ENCODE results near the gene RAP1A. TPM values are rescaled to one million over a fixed set of nuclear protein-coding genes. Genes with fewer than 3 reads are reported as not detected.
"Not testable (repeated sequence)": the region's sequence is repeated elsewhere in the genome, so short reads cannot be mapped to it uniquely, and the experiment has no call there.

RAP1A gene
- total RNA-seq, 2 experiments from 2014 or later: 182 to 214 TPM

DNA sequence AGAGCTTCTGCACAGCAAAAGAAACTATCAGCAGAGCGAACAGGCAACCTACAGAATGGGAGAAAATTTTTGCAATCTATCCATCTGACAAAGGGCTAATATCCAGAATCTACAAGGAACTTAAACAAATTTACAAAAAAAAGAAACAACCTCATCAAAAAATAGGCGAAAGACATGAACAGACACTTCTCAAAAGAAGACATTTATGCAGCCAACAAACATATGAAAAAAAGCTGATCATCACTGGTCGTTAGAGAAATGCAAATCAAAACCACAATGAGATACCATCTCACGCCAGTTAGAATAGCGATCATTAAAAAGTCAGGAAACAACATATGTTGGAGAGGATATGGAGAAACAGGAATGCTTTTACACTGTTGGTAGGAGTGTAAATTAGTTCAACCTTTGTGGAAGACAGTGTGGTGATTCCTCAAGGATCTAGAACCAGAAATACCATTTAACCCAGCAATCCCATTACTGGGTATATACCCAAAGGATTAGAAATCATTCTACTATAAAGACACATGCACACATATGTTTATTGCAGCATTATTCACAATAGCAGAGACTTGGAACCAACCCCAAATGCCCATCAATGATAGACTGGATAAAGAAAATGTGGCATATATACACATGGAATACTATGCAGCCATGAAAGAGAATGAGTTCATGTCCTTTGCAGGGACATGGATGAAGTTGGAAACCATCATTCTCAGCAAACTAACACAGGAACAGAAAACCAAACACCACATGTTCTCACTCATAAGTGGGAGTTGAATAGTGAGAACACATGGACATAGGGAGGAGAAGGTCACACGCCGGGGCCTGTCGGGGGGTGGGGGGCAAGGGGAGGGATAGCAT, 65.9 kb downstream of the RAP1A start:
- Mint-ChIP-seq H3K4me1 (peaks cover 42% of the 10 kb centered on the region), H3K9me3 (ENCODE audit: low read depth) (peaks cover 36% of the 10 kb centered on the region), H3K36me3 (ENCODE audit: low read depth) (peaks cover 62% of the 10 kb centered on the region)
- intact Hi-C loops (cut with DNase I, micrococcal nuclease); DNase-seq; H3K27me3 Mint-ChIP-seq; ATAC-seq; H3K4me3 Mint-ChIP-seq; H3K27ac Mint-ChIP-seq; POLR2A ChIA-PET; CTCF ChIA-PET: not testable (repeated sequence)

DNA sequence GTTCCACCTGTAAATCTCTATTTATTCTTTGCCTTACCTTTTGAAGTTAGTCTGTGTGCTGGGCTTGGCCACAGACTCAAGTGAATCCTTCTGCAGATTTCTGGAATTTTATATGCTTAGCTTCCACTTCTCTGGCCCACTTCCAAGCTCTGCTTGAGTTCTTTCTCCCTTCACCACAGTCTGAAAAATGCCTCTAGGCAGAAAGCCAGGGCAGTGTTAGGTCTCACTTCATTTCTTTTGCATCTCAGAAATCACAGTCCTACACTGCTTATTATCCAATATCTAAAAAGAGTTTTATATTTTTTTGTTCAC, 70.7 kb downstream of the RAP1A start:
- Mint-ChIP-seq H3K36me3 (ENCODE audit: low read depth) (peaks cover 48% of the 10 kb centered on the region), H3K27ac (peak overlapping the region; percentile 8), H3K9me3 (ENCODE audit: low read depth) (peaks cover 3% of the 10 kb centered on the region), H3K4me3 (no peak overlapping the region), H3K27me3 (no peaks in the 10 kb centered on the region), H3K4me1 (peaks cover 56% of the 10 kb centered on the region)
- DNase-seq (no peak), ATAC-seq (no peak)
- intact Hi-C loops (cut with DNase I, micrococcal nuclease): no loop called here
- CTCF ChIA-PET: interaction anchor here (0.6 to 1.0 kb wide), 3 partner anchors 10 to 213 kb away, joined by 3 to 5 read pairs (median 3); no protein-coding TSS in a partner anchor
- POLR2A ChIA-PET: interaction anchor here (0.8 kb wide), 1 partner anchor 13 kb away, joined by 3 read pairs; no protein-coding TSS in a partner anchor

DNA sequence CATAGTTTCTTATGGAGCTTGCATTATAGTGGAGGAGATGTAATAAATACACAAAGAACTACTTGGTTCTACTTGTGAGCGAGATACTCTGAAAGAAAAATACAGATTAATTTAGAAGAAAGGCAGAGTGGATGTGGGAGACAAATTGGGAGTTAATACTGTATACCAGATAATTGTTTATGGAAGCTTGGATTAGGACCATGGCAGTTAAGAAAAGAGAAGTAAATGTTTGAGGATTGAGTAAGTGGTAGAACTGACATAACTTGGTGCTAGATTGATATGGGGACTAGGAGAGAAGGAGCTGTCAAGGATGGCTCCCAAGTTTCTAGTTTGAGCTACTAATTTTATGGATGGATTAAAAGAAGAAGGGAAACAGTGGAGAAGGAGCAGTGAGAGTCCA, 72.3 kb downstream of the RAP1A start:
- POLR2A ChIA-PET: no interaction called here
- H3K9me3 Mint-ChIP-seq (ENCODE audit: low read depth): no peaks in the 10 kb centered on the region
- H3K4me1 Mint-ChIP-seq: peaks cover 55% of the 10 kb centered on the region
- no peaks in the 10 kb centered on the region for H3K27me3 Mint-ChIP-seq
- no peak overlapping the region for H3K4me3 Mint-ChIP-seq
- peaks cover 46% of the 10 kb centered on the region for H3K36me3 Mint-ChIP-seq (ENCODE audit: low read depth)
- no peak for DNase-seq
- H3K27ac Mint-ChIP-seq: peak overlapping the region; percentile 30
- intact Hi-C loops (cut with DNase I, micrococcal nuclease): no loop called here
- no peak for ATAC-seq
- CTCF ChIA-PET: interaction anchor here (0.7 to 1.1 kb wide), 5 partner anchors 9 to 402 kb away, joined by 3 to 4 read pairs (median 3); no protein-coding TSS in a partner anchor

DNA sequence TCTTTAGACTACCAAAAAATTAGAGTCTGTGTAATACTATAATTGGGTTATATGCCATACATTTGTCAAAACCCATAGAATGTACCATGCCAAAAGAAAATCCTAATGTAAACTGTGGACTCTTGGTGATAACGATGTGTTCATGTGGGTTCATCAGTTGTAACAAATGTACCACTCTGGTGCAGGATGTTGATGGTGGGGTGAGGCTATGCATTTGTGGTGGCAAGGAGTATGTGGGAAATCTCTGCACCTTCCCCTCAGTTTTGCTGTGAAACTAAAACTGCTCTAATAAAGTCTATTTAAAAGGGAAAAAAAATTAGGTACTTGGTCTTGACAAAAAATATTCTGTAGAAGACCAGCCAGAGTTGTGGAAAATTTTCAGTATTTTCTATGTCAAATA, 76.2 kb downstream of the RAP1A start:
- ChIA-PET POLR2A (no interaction called here), CTCF (no interaction called here)
- H3K36me3 Mint-ChIP-seq (ENCODE audit: low read depth): peaks cover 60% of the 10 kb centered on the region
- peaks cover 48% of the 10 kb centered on the region for H3K4me1 Mint-ChIP-seq
- no peak overlapping the region for H3K4me3 Mint-ChIP-seq
- no peak for ATAC-seq
- intact Hi-C loops (cut with DNase I, micrococcal nuclease): no loop called here
- no peak for DNase-seq
- no peaks in the 10 kb centered on the region for H3K27me3 Mint-ChIP-seq
- H3K27ac Mint-ChIP-seq: no peak overlapping the region
- H3K9me3 Mint-ChIP-seq (ENCODE audit: low read depth): no peaks in the 10 kb centered on the region

DNA sequence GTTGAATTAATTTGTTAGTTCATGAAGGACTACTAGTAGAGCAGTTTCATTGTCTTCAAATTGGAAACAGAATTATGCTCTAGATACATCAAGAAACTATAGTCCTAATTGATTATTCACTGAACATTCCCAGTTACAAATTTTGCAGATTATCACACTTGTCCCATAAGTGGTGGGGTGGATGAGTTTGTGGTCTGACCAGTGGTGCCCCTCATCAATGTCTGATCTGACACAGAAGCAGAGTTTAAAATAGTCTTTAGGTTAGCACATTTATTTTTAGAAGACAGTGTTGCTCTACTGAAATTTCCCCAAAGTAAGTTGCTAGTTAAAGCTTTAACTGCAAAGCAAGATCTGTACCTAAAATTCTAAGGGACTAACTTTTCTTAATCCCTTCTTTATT, 76.7 kb downstream of the RAP1A start:
- Mint-ChIP-seq H3K9me3 (ENCODE audit: low read depth) (no peaks in the 10 kb centered on the region), H3K27me3 (no peaks in the 10 kb centered on the region), H3K36me3 (ENCODE audit: low read depth) (peaks cover 62% of the 10 kb centered on the region), H3K4me1 (peaks cover 48% of the 10 kb centered on the region), H3K4me3 (no peak overlapping the region), H3K27ac (peak overlapping the region; percentile 26)
- intact Hi-C loops (cut with DNase I, micrococcal nuclease): no loop called here
- ChIA-PET POLR2A (no interaction called here), CTCF (no interaction called here)
- no peak for ATAC-seq
- no peak for DNase-seq

DNA sequence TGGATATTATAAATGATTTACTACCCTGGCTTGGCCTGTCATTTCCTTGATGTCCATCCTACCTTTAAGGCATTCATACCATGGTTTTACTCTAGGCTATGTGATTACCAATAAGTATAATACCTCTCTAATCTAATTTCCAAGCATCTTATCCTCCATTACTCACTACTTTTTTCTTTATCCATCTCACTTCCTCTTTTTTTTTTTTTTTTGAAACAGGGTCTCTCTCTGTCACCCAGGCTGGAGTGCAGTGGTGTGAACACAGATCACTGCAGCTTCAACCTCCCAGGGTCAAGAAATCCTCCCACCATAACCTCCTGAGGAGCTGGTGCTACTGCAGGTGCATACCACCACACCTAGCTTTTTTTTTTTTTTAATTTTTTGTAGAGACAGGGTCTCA, 79.7 kb downstream of the RAP1A start:
- ChIA-PET CTCF (interaction anchor here (1.1 to 6.3 kb wide), 3 partner anchors 14 to 191 kb away, joined by 3 to 51 read pairs (median 12); no protein-coding TSS in a partner anchor), POLR2A (no interaction called here)
- Mint-ChIP-seq H3K9me3 (ENCODE audit: low read depth) (no peaks in the 10 kb centered on the region), H3K4me3 (no peak overlapping the region), H3K36me3 (ENCODE audit: low read depth) (peaks cover 60% of the 10 kb centered on the region), H3K4me1 (peaks cover 52% of the 10 kb centered on the region), H3K27me3 (no peaks in the 10 kb centered on the region), H3K27ac (peak overlapping the region; percentile 48)
- no peak for DNase-seq
- ATAC-seq: no peak
- intact Hi-C loops (cut with DNase I, micrococcal nuclease): no loop called here

DNA sequence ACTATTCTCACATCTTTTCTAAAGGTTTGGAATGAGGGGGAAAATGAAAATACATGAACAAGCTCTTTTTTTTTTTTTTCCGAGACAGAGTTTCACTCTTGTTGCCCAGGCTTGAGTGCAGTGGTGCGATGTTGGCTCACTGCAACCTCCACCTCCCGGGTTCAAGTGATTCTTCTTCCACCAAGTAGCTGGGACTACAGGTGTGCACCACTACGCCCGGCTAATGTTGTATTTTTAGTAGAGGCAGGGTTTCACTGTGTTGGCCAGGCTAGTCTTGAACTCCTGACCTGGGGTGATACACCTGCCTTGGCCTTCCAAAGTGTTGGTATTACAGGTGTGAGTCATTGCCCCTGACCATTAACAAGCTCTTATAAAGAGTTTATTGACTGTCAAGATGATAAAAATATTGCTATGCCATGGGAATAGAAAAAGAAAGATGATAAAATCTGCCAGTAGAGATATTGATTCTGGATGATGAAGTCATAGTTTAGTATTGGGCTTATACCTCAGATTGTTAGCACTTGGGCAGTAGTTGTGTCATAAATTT, 83.0 kb downstream of the RAP1A start:
- ATAC-seq: no peak
- intact Hi-C loops (cut with DNase I, micrococcal nuclease): loop anchor here in 1 of 2 experiments (5.0 kb wide), 1 partner anchor 40 kb away; no protein-coding TSS in a partner anchor
- DNase-seq: no peak
- peaks cover 57% of the 10 kb centered on the region for H3K36me3 Mint-ChIP-seq (ENCODE audit: low read depth)
- POLR2A ChIA-PET: no interaction called here
- H3K4me3 Mint-ChIP-seq: no peak overlapping the region
- peak overlapping the region; percentile 34 for H3K27ac Mint-ChIP-seq
- H3K9me3 Mint-ChIP-seq (ENCODE audit: low read depth): no peaks in the 10 kb centered on the region
- no peaks in the 10 kb centered on the region for H3K27me3 Mint-ChIP-seq
- CTCF ChIA-PET: interaction anchor here (0.8 to 6.3 kb wide), 5 partner anchors 11 to 195 kb away, joined by 3 to 51 read pairs (median 6); no protein-coding TSS in a partner anchor
- peaks cover 44% of the 10 kb centered on the region for H3K4me1 Mint-ChIP-seq

DNA sequence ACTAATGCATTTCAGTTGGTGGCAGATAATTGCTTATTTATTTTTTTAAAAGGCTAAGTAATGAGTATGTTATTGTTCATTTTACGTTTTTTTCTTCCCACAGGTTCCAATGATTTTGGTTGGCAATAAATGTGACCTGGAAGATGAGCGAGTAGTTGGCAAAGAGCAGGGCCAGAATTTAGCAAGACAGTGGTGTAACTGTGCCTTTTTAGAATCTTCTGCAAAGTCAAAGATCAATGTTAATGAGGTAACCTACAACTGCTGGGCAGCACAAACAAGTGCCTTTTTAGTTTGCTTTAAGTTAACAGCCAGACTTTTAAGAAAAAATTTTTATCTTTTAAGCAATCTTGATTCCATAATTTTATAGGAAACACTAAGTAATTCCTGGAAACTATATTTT, 84.7 kb downstream of the RAP1A start:
- ATAC-seq (no peak), DNase-seq (no peak)
- Mint-ChIP-seq H3K27ac (peak overlapping the region; percentile 14), H3K27me3 (no peaks in the 10 kb centered on the region), H3K4me1 (peaks cover 49% of the 10 kb centered on the region), H3K4me3 (no peak overlapping the region), H3K36me3 (ENCODE audit: low read depth) (peaks cover 61% of the 10 kb centered on the region), H3K9me3 (ENCODE audit: low read depth) (no peaks in the 10 kb centered on the region)
- ChIA-PET CTCF (interaction anchor here (0.7 to 2.3 kb wide), 5 partner anchors 11 to 196 kb away, joined by 3 to 18 read pairs (median 3); no protein-coding TSS in a partner anchor), POLR2A (interaction anchor here (0.6 to 1.2 kb wide), 2 partner anchors 14 to 944 kb away, joined by 3 read pairs; no protein-coding TSS in a partner anchor)
- intact Hi-C loops (cut with DNase I, micrococcal nuclease): loop anchor here in 1 of 2 experiments (5.0 kb wide), 1 partner anchor 42 kb away; no protein-coding TSS in a partner anchor

DNA sequence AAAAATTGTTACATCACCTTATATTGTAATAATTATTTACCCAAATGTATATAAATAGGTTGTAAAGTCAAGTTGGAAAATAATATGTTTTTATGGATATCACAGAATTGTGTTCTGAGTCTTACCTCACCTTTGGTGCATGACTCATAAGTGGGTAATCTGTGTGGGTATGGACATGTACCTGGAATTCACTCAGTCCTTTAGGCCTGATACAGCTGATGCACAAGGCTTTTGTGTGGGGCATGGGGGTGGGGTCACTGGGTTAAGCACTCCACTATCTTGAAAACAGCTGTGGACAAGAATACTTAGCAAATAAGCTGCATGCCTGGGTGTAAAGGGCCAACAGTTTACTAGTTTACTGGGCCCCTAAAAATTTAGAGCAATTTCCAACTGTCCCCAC, 85.2 kb downstream of the RAP1A start:
- no peak overlapping the region for H3K4me3 Mint-ChIP-seq
- peaks cover 51% of the 10 kb centered on the region for H3K4me1 Mint-ChIP-seq
- DNase-seq: no peak
- peak overlapping the region; percentile 44 for H3K27ac Mint-ChIP-seq
- H3K36me3 Mint-ChIP-seq (ENCODE audit: low read depth): peaks cover 61% of the 10 kb centered on the region
- ChIA-PET POLR2A (interaction anchor here (1.0 kb wide), 1 partner anchor 518 kb away, joined by 3 read pairs; no protein-coding TSS in a partner anchor), CTCF (interaction anchor here (0.7 to 2.3 kb wide), 4 partner anchors 10 to 196 kb away, joined by 3 to 18 read pairs (median 4); no protein-coding TSS in a partner anchor)
- ATAC-seq: peak; percentile 65
- H3K27me3 Mint-ChIP-seq: no peaks in the 10 kb centered on the region
- no peaks in the 10 kb centered on the region for H3K9me3 Mint-ChIP-seq (ENCODE audit: low read depth)
- intact Hi-C loops (cut with DNase I, micrococcal nuclease): loop anchor here in 1 of 2 experiments (5.0 kb wide), 1 partner anchor 42 kb away; no protein-coding TSS in a partner anchor

DNA sequence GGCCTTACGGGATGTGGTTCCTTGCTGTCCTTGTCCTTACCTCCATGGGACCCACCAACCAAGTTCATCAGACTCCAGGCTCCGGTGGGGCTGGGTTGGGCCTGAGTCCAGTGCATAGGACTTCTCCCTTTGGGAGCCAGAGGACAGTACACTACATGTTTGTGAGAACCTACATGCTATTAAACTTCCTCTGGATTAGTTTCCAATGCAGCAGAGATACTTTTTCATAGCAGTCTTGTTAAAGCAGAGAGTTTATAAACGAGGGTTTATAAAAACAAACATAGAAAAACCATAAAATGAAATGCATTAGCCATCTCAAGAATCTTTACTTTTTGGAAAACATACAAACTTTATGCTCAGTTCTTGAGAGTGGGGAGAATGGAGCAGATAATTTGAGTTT, 86.3 kb downstream of the RAP1A start:
- Mint-ChIP-seq H3K36me3 (ENCODE audit: low read depth) (peaks cover 53% of the 10 kb centered on the region), H3K27ac (peak overlapping the region; percentile 37), H3K9me3 (ENCODE audit: low read depth) (no peaks in the 10 kb centered on the region), H3K4me3 (no peak overlapping the region), H3K4me1 (peaks cover 45% of the 10 kb centered on the region), H3K27me3 (no peaks in the 10 kb centered on the region)
- ChIA-PET POLR2A (interaction anchor here (1.0 kb wide), 1 partner anchor 519 kb away, joined by 3 read pairs; no protein-coding TSS in a partner anchor), CTCF (interaction anchor here (0.7 to 2.3 kb wide), 2 partner anchors 16 to 41 kb away, joined by 3 to 6 read pairs; no protein-coding TSS in a partner anchor)
- DNase-seq (no peak), ATAC-seq (no peak)
- intact Hi-C loops (cut with DNase I, micrococcal nuclease): no loop called here

DNA sequence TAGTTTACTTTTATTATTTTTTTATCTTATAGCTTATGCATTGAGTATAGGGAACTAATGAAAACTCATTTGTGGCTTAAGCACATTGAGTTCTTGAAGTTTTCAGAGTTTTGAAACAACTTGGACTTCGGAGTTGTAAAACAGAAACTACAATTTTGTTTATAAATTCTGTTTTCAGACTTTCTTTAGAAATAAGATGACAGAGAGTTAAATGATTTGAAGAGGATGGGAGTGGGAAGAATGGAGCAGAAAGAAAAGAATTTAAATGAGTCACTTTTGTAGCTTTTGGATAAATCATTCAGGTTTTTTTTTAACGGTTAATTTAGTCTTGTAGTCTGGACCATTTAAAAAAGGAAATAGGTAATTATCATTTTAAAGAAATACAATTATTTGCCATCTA, 87.3 kb downstream of the RAP1A start:
- Mint-ChIP-seq H3K4me1 (peaks cover 37% of the 10 kb centered on the region), H3K27me3 (no peaks in the 10 kb centered on the region), H3K27ac (peak overlapping the region; percentile 42), H3K36me3 (ENCODE audit: low read depth) (peaks cover 45% of the 10 kb centered on the region), H3K9me3 (ENCODE audit: low read depth) (no peaks in the 10 kb centered on the region), H3K4me3 (no peak overlapping the region)
- intact Hi-C loops (cut with DNase I, micrococcal nuclease): no loop called here
- POLR2A ChIA-PET: no interaction called here
- DNase-seq (no peak), ATAC-seq (no peak)
- CTCF ChIA-PET: interaction anchor here (0.8 kb wide), 1 partner anchor 126 kb away, joined by 3 read pairs; no protein-coding TSS in a partner anchor

All from activated CD4-positive, alpha-beta T cell treated with anti-CD3 and anti-CD28 coated beads for 36 hours (primary cell).